Neural progenitor cell (in vitro differentiated cells): ENCODE measurements around the gene ERO1A.

Experiments
- CTCF ChIP-seq: fragments of 200-600 bp; sonication (generic); IDR thresholded peaks from 2 replicates; pipeline ENCODE4 v1.5.1; 2017; ENCODE audit warnings: antibody characterized with exemption, mild to moderate bottlenecking
- EZH2 ChIP-seq: fragments of 200-600 bp; sonication (generic); IDR thresholded peaks from 2 replicates; pipeline ENCODE4 v1.6.1; 2017; ENCODE audit warnings: antibody characterized with exemption, mild to moderate bottlenecking, moderate library complexity
- EZH2phosphoT487 ChIP-seq: fragments of 200-600 bp; sonication (generic); IDR thresholded peaks from 2 replicates; pipeline ENCODE4 v1.6.1; 2017; ENCODE audit warnings: antibody characterized with exemption

GRCh38 chr14:52683985-52684520, 11.3 kb downstream of the ERO1A start:
- TF ChIP-seq CTCF (no peak), EZH2 (no peak), EZH2phosphoT487 (no peak)
